Measurements from ENCODE around the gene LAMA5. TPM values are rescaled to one million over a fixed set of nuclear protein-coding genes. Genes with fewer than 3 reads are reported as not detected.

Gene LAMA5
- total RNA-seq, 1 experiment from 2014 or later = 321 TPM

GRCh38 chr20:62347151-62347404, 20.0 kb downstream of the LAMA5 start (continued):
- TF ChIP-seq POLR2AphosphoS5 (IDR thresholded peaks at IDR 0.05; ENCODE audit: low read depth, low read length) (no peak), TCF7L2 (IDR thresholded peaks at IDR 0.05; ENCODE audit: borderline replicate concordance, extremely low read depth, insufficient read depth, insufficient read length) (no peak), POLR2A (IDR thresholded peaks at IDR 0.05; ENCODE audit: borderline replicate concordance, extremely low read depth, insufficient read depth, insufficient read length) (no peak), SP1 (IDR thresholded peaks at IDR 0.05; ENCODE audit: low read depth) (no peak), FOSL1 (IDR thresholded peaks at IDR 0.05; ENCODE audit: low read depth) (no peak), RAD21 (IDR thresholded peaks at IDR 0.05; ENCODE audit: low read depth) (no peak), EGR1 (IDR thresholded peaks at IDR 0.05; ENCODE audit: low read depth) (no peak)

GRCh38 chr20:62346398-62347150, 20.5 kb downstream of the LAMA5 start:
- intact Hi-C loops (cut with micrococcal nuclease) = no loop called here
- H3K27me3 ChIP-seq (ENCODE audit: insufficient read depth, low read length) = no peaks in the 10 kb centered on the region
- ChIA-PET POLR2A (no interaction called here), RAD21 (ENCODE audit: low non-redundant PET in 1 of 2, low total read pairs in 2 of 2, uncharacterized antibody in 2 of 2, unreplicated experiment in 2 of 2) (no interaction called here), CTCF (no interaction called here)
- H3K9me3 ChIP-seq (ENCODE audit: control insufficient read depth in 1 of 2, insufficient read depth in 1 of 2, low read depth in 1 of 2, low read length in 2 of 2) = no peaks in the 10 kb centered on the region
- DNase-seq (ENCODE audit: low read depth, low spot score) (no peak), ATAC-seq (no peak)
- H3K79me2 ChIP-seq (ENCODE audit: insufficient read depth, low read length) = no peaks in the 10 kb centered on the region
- no TSS peak for BruUV-seq (replicated peaks)
- H3K36me3 ChIP-seq (ENCODE audit: control insufficient read depth in 1 of 2, insufficient read depth in 2 of 2, low read length in 2 of 2) = peaks cover 14 to 37% of the 10 kb centered on the region in 2 experiments; a peak in 3 of 4 replicates
- no peak for TF ChIP-seq ZBTB33 (IDR thresholded peaks at IDR 0.05; ENCODE audit: extremely low read depth, insufficient replicate concordance, low read length)
- TF ChIP-seq ATF3 (IDR thresholded peaks at IDR 0.05) = no peak
- no peak for TF ChIP-seq EZH2phosphoT487 (IDR thresholded peaks at IDR 0.05; ENCODE audit: borderline replicate concordance)
- TF ChIP-seq CBX3 (IDR thresholded peaks at IDR 0.05; ENCODE audit: low read depth) = no peak
- TF ChIP-seq POLR2A (IDR thresholded peaks at IDR 0.05; ENCODE audit: borderline replicate concordance, extremely low read depth, insufficient read depth, insufficient read length) = no peak
- no peak for TF ChIP-seq EGR1 (IDR thresholded peaks at IDR 0.05; ENCODE audit: low read depth)
- TF ChIP-seq SRF (IDR thresholded peaks at IDR 0.05; ENCODE audit: low read depth) = no peak
- no peak for TF ChIP-seq EZH2 (IDR thresholded peaks at IDR 0.05)
- no peak for TF ChIP-seq RAD21 (IDR thresholded peaks at IDR 0.05; ENCODE audit: low read depth)
- TF ChIP-seq REST (IDR thresholded peaks at IDR 0.05; ENCODE audit: low read depth) = no peak
- no peak for TF ChIP-seq YY1 (IDR thresholded peaks at IDR 0.05; ENCODE audit: extremely low read depth, insufficient replicate concordance, low read depth, low read length)
- TF ChIP-seq TCF7L2 (IDR thresholded peaks at IDR 0.05; ENCODE audit: borderline replicate concordance, extremely low read depth, insufficient read depth, insufficient read length) = no peak
- no peak for TF ChIP-seq CEBPB (IDR thresholded peaks at IDR 0.05; ENCODE audit: low read depth)
- no peak for TF ChIP-seq JUND (IDR thresholded peaks at IDR 0.05)
- TF ChIP-seq ZFX (IDR thresholded peaks at IDR 0.05) = no peak
- no peak for TF ChIP-seq ZNF274 (IDR thresholded peaks at IDR 0.05; ENCODE audit: low read depth, low read length)
- TF ChIP-seq SP1 (IDR thresholded peaks at IDR 0.05; ENCODE audit: low read depth) = no peak
- TF ChIP-seq MAX (IDR thresholded peaks at IDR 0.05) = no peak
- no peak for TF ChIP-seq SIN3A (IDR thresholded peaks at IDR 0.05; ENCODE audit: low read depth)
- H2AFZ ChIP-seq (ENCODE audit: low read depth, low read length, poor library complexity, severe bottlenecking) = no peak overlapping the region
- no peak overlapping the region for H3K9ac ChIP-seq (ENCODE audit: low read length)
- no peaks in the 10 kb centered on the region for H3K9me2 ChIP-seq (ENCODE audit: insufficient read depth)
- H3K27ac ChIP-seq (ENCODE audit: low read depth, low read length) = no peak overlapping the region
- no peak overlapping the region for H3K4me2 ChIP-seq (ENCODE audit: low read length)
- H3K4me1 ChIP-seq (ENCODE audit: control insufficient read depth in 1 of 2, insufficient read depth in 2 of 2, low read length in 2 of 2) = peaks cover 17 to 20% of the 10 kb centered on the region in 2 experiments
- H3K4me3 ChIP-seq (replicated peaks in 1 of 2; ENCODE audit: low read depth in 1 of 2, low read length in 2 of 2) = no peak overlapping the region
- H4K20me1 ChIP-seq (ENCODE audit: insufficient read depth) = no peaks in the 10 kb centered on the region
